ENCODE results near the gene PTCRA.
"Not testable (repeated sequence)": the region's sequence is repeated elsewhere in the genome, so short reads cannot be mapped to it uniquely, and the experiment has no call there.

Gene PTCRA, protein sequence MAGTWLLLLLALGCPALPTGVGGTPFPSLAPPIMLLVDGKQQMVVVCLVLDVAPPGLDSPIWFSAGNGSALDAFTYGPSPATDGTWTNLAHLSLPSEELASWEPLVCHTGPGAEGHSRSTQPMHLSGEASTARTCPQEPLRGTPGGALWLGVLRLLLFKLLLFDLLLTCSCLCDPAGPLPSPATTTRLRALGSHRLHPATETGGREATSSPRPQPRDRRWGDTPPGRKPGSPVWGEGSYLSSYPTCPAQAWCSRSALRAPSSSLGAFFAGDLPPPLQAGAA

DNA sequence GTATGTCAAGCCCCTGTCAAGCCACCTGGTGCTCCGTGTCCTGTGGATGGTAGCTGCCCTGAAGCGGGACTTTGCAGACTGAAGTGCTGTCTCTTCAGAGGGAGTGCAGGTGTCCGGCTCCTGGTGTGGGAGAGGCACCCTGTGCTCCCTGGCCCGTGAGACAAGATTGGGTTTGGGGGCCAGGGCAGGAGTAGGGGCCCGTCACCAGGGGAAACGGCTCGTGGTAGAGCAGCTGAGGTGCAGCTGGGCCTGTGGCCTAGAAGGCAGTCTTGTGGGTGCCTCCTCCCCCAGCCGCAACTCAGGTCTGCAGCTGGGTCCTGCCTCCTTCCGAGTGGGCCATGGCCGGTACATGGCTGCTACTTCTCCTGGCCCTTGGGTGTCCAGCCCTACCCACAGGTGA lies at the start of gene PTCRA:
Gene PTCRA (plus strand): TSS at position 322 of the 400 bp plus-strand sequence. CDS start 17 bp downstream, at position 339.
- Mint-ChIP-seq H3K4me3 (no peak within 1 kb of the TSS), H3K36me3 (no peaks in the 10 kb centered on the region), H3K4me1 (no peaks in the 10 kb centered on the region), H3K27ac (no peak within 1 kb of the TSS), H3K9me3 (no peaks in the 10 kb centered on the region)
- ATAC-seq (peak; percentile 32), DNase-seq (ENCODE audit: low spot score in 2 of 2) (no peak)

DNA sequence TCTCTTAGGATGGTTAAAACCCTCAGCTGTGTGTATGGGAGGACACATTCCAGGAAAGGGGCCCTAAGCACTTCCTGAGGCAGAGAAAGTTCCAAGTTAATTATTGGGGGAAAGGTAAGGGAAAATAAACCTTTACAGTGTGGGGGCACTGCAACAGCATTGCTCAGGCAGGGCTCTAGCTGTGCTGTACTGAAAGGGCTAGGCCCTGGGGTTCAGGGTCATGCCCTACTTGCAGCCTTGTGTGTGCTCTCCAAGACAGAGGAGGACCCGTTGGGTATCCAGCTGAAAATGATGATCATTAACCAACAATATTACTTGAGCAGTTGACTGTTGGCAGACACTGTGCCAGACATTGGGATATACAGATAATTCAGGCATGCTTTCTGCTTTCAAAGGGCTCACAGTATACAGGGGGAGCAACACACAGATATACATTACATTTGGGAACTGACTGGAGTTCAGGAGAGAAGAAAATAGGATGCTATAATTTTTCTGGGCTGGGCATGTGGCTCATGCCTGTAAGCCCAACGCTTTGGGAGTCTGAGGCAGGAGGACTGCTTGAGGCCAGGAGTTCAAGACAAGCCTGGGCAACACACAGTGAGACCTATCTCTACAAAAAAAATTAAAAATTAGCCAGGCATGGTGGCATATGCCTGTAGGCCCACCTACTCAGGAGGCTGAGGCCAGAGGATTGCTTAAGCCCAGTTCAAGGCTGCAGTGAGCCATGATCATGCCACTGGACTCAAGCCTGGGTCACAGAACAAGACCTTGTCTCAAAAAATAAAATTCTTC lies 45.5 kb upstream of the PTCRA start:
- Mint-ChIP-seq H3K9me3 (no peaks in the 10 kb centered on the region), H3K4me1 (no peaks in the 10 kb centered on the region), H3K4me3 (no peak overlapping the region), H3K36me3 (peaks cover 27% of the 10 kb centered on the region), H3K27ac (peak overlapping the region; percentile 75)
- ATAC-seq (no peak), DNase-seq (ENCODE audit: low spot score in 2 of 2) (no peak)

DNA sequence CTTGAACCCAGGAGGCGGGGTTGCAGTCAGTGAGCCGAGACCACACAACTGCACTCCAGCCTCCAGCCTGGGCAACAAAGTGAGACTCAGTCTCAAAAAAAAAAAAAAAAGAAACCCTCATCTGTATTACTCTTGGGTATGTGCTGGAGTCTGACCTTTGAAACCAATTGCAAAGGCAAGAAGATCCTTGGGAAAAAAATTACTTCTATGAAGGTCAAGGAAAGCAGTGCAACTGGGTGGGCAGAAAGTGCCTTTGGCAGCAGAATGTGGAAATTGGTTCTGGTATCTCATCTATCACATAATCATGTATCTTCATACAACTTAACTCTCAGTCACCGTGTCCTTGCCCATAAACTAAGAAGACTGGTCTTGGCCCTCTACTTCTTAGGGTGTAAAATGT lies 44.1 kb upstream of the PTCRA start:
- H3K27ac Mint-ChIP-seq, result peak overlapping the region; percentile 26
- H3K36me3 Mint-ChIP-seq, result peaks cover 14% of the 10 kb centered on the region
- DNase-seq (ENCODE audit: low spot score in 2 of 2) (no peak), ATAC-seq (no peak)
- no peak overlapping the region for H3K4me3 Mint-ChIP-seq
- H3K9me3 Mint-ChIP-seq, result no peaks in the 10 kb centered on the region
- H3K4me1 Mint-ChIP-seq, result no peaks in the 10 kb centered on the region

DNA sequence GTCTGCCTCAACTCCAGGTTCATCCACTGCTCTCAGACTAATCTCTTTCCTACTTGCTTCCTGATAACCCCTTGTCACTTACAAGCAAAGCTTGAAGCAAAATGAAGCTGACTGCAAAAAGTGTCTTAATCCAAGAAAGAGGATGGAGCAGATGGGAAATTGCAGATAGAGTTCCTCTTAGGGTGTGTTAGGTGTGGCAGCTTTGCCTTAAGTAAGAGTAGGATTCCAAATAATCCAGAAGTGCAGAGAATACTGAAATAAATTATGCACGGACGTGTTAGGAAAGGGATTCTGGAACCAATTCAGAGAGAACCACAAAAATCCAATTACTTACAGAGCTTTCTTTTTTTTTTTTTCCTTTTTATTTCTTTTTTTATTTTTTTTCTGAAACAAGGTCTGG lies 42.5 kb upstream of the PTCRA start:
- DNase-seq (ENCODE audit: low spot score in 2 of 2) (no peak), ATAC-seq (no peak)
- H3K9me3 Mint-ChIP-seq, result no peaks in the 10 kb centered on the region
- no peak overlapping the region for H3K27ac Mint-ChIP-seq
- H3K4me1 Mint-ChIP-seq, result no peaks in the 10 kb centered on the region
- H3K4me3 Mint-ChIP-seq, result no peak overlapping the region
- H3K36me3 Mint-ChIP-seq, result no peaks in the 10 kb centered on the region

DNA sequence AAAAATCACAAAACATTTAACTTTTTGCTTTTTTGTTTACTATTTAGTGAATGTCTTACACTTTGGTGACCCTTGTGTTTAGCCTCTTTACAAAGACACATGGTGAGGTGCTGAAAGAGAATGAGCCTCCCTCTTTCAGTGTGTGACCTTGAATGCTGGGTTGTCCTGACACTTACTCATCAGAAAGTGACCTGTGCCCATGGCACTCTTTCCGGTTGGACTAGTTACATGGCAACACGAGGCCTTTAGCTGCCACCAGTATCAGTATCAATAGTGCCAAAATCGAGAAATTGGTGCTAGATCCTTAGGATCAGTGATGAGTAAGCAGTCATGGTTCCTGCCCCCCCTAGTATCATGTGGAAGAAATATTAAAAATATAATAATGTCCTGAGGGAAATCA lies 38.2 kb upstream of the PTCRA start:
- no peak overlapping the region for H3K27ac Mint-ChIP-seq
- H3K36me3 Mint-ChIP-seq, result peaks cover 40% of the 10 kb centered on the region
- ATAC-seq (no peak), DNase-seq (ENCODE audit: low spot score in 2 of 2) (no peak)
- no peaks in the 10 kb centered on the region for H3K9me3 Mint-ChIP-seq
- H3K4me3 Mint-ChIP-seq, result no peak overlapping the region
- peaks cover 12% of the 10 kb centered on the region for H3K4me1 Mint-ChIP-seq

DNA sequence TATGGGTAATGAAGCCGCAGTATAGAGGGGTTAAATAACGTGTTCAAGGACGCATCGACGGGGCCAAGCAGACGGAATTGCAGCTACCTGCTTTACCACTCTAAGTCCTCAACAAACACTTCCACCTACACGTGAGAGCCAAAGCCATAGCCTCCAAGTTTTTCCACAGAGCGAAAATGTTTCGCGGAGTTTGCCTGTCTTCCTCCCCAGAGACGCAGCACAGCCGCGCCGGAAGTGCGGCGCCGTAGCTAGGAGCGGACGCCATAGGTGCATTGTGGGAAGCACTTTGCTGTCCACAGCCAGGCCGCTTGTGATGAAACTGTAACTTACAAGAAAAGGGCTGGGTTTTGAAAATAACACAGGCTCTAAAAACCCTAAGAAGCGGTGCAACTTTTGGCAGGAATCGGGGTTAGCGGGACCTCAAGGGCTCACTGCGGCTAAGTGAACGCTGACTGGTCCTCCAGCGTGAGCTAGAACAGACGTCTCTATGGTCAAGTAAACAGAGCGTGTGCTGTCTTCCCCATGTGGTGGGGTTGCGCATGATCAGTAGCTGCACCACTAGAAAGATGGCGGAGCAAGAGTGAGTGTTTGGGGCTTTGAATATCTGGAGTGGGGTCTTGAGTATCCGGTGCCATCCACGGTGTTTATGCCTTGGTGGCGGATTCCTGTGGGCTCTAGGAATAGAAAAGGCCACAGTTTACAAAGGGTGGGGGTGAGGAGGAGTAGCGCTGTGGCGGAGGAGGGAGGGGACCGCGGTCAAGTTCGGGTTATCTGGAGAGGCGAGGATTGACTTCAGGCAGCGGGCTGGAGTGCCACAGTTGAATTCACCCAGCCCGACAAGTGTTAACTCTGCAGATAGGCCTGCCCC lies 36.2 kb upstream of the PTCRA start, which contains the start of gene RPL7L1:
Gene RPL7L1 (plus strand): TSS at position 245 of the 868 bp plus-strand sequence. CDS start 295 bp downstream, at position 540.
- DNase-seq (ENCODE audit: low spot score in 2 of 2) (peak; percentile 63 to 90), ATAC-seq (peak; percentile 97)
- peak within 1 kb of the TSS; percentile 99 for H3K27ac Mint-ChIP-seq
- peaks cover 59% of the 10 kb centered on the region for H3K36me3 Mint-ChIP-seq
- peak within 1 kb of the TSS; percentile 87 for H3K4me3 Mint-ChIP-seq
- H3K4me1 Mint-ChIP-seq, result peaks cover 12% of the 10 kb centered on the region
- no peaks in the 10 kb centered on the region for H3K9me3 Mint-ChIP-seq

DNA sequence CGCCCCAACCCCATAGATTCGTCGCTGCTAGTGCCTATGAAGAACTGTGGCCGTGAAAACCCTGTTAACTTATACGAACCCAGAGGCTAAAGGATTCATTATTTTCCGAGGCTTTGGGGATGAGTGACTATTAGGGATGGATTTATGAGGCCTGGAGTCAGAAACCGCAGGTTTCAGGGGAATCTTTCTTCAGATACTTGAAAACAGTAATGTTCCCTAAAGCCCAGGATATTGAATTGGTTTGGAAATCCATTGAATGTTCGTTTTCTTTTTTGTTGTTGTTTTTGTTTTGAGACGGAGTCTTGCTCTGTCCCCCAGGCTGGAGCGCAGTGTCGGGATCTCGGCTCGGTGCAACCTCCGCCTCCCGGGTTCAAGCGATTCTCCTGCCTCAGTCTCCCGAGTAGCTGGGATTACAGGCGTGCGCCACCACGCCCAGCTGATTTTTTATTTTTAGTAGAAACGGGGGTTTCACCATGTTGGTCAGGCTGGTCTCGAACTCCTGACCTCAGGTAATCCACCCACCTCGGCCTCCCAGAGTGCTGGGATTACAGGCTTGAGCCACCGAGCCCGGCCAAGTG lies 35.5 kb upstream of the PTCRA start:
- H3K9me3 Mint-ChIP-seq; ATAC-seq; DNase-seq (ENCODE audit: low spot score in 2 of 2): not testable (repeated sequence)
- Mint-ChIP-seq H3K4me3 (peak overlapping the region; percentile 87), H3K36me3 (peaks cover 66% of the 10 kb centered on the region), H3K27ac (peak overlapping the region; percentile 99), H3K4me1 (peaks cover 12% of the 10 kb centered on the region)

DNA sequence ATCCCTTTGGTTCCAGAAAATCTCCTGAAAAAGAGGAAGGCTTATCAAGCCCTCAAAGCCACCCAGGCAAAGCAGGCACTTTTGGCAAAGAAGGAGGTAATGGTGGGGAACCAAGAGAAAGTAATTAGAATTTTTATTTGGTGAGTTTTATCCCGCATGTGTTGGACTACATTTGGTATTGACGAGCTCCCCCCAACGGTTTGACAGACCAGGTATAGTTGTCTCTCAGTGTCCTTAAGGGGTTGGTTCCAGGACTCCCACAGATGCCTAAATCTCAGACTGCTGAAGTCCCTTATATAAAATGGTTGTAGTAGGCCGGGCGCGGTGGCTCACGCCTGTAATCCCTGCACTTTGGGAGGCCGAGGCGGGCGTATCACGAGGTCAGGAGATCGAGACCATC lies 35.0 kb upstream of the PTCRA start:
- peak overlapping the region; percentile 87 for H3K4me3 Mint-ChIP-seq
- not testable (repeated sequence) for DNase-seq (ENCODE audit: low spot score in 2 of 2); H3K9me3 Mint-ChIP-seq; ATAC-seq
- peaks cover 12% of the 10 kb centered on the region for H3K4me1 Mint-ChIP-seq
- peaks cover 72% of the 10 kb centered on the region for H3K36me3 Mint-ChIP-seq
- H3K27ac Mint-ChIP-seq, result peak overlapping the region; percentile 99

DNA sequence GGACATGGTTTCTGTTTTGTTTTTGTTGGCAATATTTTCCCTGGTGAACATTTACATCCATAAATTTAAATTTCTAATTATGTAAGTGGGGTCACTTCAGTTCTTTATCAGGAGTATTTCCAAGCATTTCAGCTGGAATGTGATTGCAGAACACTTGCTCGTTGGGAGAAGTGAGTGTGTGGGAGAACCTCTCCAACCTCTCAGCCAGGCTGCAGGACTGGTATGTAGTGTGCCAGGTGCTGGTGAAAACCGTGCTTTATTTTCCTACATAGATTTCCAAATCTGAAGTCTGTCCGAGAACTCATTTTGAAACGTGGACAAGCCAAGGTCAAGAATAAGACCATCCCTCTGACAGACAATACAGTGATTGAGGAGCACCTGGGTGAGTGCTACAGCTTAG lies 30.2 kb upstream of the PTCRA start:
- no peak for DNase-seq (ENCODE audit: low spot score in 2 of 2)
- no peak for ATAC-seq
- peaks cover 8% of the 10 kb centered on the region for H3K4me1 Mint-ChIP-seq
- H3K27ac Mint-ChIP-seq, result no peak overlapping the region
- H3K4me3 Mint-ChIP-seq, result no peak overlapping the region
- H3K9me3 Mint-ChIP-seq, result no peaks in the 10 kb centered on the region
- H3K36me3 Mint-ChIP-seq, result peaks cover 95% of the 10 kb centered on the region

DNA sequence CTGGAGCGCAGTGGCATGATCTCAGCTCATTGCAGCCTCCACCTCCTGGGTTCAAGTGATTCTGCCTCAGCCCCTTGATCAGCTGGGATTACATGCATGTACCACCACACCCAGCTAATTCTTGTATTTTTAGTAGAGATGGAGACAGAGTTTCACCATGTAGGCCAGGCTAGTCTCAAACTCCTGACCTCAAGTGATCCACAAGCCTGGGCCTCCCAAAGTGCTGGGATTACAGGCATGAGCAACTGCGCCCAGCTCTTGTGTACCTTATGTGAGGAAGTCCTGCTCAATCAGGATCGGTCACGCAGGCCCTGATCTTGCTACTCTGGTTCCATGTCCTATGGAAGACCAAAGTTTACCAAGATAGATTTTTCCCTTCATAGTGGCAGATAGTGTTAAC lies 27.7 kb upstream of the PTCRA start:
- not testable (repeated sequence) for H3K27ac Mint-ChIP-seq; H3K9me3 Mint-ChIP-seq; H3K4me3 Mint-ChIP-seq; ATAC-seq; DNase-seq (ENCODE audit: low spot score in 2 of 2)
- Mint-ChIP-seq H3K4me1 (peaks cover 15% of the 10 kb centered on the region), H3K36me3 (peaks cover 73% of the 10 kb centered on the region)

DNA sequence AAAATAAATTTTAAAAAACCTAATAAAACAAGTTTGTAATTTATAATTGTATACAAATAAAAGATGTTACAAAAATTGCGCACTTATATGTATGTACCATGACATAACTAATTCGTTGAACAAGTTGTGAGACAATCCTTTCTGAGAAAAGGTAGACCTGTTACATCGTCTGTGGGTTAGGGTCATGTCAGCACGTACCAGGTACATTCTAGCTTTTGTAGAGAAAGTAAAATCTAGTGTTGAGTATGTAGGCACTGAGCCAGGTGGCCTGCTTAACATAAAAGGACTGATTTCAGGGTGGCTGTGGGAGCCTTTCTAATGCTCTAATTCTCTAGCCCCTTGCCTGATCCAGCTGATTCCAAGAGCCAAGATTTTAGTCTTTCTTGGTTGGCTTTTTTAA lies 26.0 kb upstream of the PTCRA start:
- peaks cover 15% of the 10 kb centered on the region for H3K4me1 Mint-ChIP-seq
- no peaks in the 10 kb centered on the region for H3K9me3 Mint-ChIP-seq
- DNase-seq (ENCODE audit: low spot score in 2 of 2) (no peak), ATAC-seq (no peak)
- peak overlapping the region; percentile 95 for H3K27ac Mint-ChIP-seq
- peak overlapping the region; percentile 93 for H3K4me3 Mint-ChIP-seq
- peaks cover 57% of the 10 kb centered on the region for H3K36me3 Mint-ChIP-seq

DNA sequence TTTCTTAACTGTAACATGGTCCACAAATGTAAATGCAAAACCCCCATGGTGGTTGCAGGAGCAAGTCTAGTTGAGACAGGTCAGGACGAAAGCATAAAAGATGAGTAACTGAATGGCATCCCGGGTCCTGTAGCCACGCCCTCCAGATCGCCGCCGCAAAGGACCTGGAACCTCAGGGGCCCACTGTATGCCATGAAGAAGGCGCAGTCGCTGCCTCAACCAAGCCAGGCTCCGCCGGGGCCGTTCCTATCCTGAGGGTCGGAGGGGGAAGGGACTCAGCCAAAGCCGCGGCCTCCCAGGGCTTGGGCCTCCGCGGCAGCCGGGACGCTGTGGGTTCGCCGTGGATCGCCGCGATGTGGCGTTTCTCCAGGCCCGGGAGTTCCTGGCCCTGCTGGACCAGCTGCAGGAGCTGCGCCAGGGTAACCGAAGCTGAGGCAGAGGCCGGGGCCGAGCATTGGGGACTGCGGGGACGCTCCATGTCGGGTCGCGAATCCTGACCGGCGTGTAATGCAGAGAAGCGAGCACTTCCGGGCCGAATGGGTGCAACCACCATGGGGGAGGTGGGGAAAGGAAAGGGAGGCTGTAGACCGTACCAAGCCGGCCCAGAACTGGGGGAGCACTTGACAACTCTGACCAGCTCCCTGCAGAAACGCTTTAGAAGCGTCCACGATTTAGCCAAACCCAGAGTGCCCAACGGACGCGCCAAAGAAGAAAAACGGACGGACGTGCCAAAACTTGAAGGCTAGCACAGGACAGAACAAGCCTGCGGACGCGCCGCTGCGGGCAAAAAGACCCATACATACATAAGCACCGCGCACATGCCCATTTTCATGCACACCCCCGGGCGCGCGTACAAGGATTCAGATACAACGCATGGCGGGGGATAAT lies 25.3 kb upstream of the PTCRA start:
- ATAC-seq, result peak; percentile 98
- Mint-ChIP-seq H3K27ac (peak overlapping the region; percentile 95), H3K4me1 (peaks cover 15% of the 10 kb centered on the region), H3K4me3 (peak overlapping the region; percentile 93), H3K9me3 (no peaks in the 10 kb centered on the region), H3K36me3 (peaks cover 49% of the 10 kb centered on the region)
- peak; percentile 76 to 94 for DNase-seq (ENCODE audit: low spot score in 2 of 2)

DNA sequence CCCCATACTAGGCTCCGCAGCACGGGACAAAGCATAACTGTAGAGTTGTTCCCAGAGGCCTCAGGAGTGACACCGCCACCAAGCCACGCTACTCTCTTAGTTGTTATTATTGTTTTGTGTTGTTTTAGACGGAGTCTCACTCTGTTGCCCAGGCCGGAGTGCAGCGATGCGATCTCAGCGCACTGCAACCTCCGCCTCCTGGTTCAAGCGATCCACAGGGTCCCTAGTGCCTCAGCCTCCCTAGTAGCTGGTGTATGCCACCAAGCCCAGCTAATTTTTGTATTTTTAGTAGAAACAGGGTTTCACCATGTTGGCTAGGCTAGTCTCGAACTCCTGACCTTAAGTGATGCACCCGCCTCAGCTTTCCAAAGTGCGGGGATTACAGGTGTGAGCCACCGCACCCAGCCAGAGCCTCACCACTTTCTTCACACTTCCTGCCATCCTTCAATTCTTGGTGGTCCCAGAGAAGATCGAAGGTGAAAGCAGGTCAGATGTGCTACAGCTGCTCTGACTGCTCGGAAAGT lies 24.6 kb upstream of the PTCRA start:
- Mint-ChIP-seq H3K4me3 (peak overlapping the region; percentile 93), H3K36me3 (peaks cover 42% of the 10 kb centered on the region), H3K9me3 (no peaks in the 10 kb centered on the region), H3K4me1 (peaks cover 15% of the 10 kb centered on the region), H3K27ac (peak overlapping the region; percentile 95)
- ATAC-seq, result no peak
- no peak for DNase-seq (ENCODE audit: low spot score in 2 of 2)
